Activated CD4-positive, alpha-beta T cell treated with anti-CD3 and anti-CD28 coated beads, Interleukin-2, amount 50 U/mL, for 24 hours (primary cell): Measurements from ENCODE around the gene JMJD6.
A peak's percentile ranks its signal among the peaks of the same experiment; 100 is the strongest.
"Not testable (repeated sequence)": the region's sequence is repeated elsewhere in the genome, so short reads cannot be mapped to it uniquely, and the experiment has no call there.

ENCODE experiments used
- DNase-seq, 2 donors: peaks; one replicate each; pipeline ENCODE4 v3.0.0-alpha.2; 2020; ENCODE audit warnings: low read depth in 1 of 2, low spot score in 1 of 2

Gene JMJD6

DNA sequence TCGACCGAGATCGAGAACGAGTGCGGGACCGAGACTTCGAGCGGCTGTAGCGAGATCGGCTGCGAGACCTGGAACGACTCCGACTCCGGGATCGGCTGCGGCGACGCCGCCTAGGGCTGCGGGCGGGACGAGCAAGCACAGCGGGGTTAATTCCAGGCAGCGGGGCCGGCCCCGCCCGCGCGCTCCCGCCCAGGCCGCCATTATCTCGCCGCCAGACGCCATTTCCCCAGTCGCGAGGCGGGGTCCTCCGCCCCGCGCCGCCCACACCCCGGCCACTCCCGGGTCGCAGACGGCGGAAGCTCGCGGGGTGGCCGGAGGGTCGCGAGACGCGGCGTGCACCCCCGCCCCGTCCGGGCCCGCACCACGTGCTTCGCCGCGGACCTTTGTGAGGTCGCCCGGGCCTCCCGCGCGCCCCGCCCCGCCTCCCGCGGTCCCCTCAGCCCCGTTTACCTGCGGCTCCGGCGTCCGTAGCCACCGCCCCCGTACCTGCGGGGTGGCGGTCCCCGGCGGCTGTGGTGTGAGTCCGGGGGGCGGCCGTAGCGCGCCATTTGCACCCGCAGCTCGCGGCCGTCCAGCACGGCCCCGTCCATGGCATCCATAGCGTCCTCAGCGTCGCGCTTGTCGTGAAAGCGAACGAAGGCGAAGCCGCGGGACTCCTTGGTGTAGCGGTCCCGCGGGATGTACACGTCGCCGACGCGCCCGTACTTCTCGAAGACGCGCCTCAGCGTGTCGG lies 10.1 kb upstream of the JMJD6 start:
- DNase-seq: peak; percentile 37 to 46

DNA sequence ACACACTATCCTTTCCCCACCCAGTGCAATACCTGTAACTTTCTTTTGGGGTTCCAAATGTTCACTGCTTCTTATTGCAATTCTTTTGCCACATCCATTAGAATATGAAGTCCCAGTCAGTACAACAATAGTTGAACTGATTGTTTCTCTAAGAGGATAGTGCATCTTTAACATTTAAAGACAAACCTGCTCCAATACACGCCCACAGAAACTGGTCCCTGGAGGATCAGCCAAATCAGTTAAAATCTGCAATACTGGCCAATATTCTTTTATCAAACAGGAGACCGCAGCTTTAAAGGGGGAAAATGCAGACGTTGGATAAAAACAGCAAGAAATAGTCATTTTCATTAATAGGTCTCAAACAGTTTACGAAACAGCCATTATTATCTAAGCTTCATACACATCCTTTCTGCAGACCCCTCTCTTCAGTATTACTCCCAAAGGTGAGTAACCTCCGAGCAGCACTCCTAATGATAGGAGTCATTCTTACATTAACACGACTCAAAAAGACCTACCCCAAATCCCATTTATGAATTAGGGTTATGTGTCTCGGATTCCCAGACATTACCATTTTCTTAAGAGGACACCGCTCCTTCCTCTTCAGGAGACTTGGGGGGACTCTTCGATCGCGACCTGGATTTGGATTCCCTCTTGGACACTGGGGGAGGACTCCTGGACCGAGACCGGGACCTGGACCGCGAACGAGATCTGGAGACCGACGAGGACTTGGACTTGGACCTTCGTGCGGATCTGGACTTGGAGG lies 9.4 kb upstream of the JMJD6 start:
- no peak for DNase-seq

DNA sequence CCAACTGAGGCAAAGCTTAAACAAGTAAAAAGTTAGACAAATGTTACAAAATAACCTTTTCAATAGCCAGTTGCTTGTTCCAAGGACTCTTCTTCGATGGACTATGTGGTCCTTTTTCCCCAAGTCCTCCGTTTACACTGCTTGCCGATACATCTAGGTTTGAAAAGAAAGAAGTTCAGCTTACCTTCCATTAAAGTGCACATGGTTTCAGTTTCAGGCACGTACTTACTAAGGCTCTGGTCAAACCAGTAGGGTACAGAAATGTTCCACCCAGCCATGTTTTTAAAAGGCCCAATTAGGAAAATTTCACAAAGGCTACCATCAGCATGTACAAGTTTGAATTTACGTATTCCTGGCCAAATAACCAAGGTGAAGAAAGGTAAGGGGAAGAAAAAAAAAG lies 8.6 kb upstream of the JMJD6 start:
- DNase-seq: no peak

DNA sequence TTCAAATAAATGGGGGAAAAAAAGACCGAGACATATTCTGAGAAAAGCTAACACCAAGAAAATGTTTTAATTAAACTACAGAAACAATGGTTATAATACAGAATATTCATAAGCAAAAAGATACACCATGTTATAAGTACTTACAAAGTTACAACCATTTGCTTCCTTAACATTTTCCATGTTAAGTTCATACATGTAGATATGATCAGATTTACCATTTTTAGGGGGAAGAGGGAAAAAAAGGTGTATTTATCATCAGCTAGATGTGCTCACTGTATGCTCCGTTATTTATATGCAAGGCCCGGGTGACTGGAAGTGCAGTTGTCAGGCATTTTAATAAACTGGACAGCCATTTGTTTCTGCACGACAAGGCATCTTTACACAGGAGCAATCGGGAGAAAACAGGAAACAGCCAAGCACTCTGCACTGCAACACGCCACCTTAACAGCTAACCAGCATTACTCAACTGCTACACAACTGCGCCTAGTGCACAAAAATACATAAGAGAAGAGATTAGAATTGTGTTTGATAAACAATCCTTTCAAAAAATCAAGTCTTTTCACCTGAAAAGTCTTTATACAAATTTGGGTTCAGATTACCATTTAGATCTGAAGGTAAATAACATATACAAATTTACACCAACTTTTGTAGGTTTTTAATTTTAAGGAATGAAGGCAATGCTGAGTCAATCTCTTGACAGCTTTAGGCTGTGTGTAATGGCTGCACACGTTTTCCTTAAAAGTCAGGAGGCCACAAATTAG lies 7.9 kb upstream of the JMJD6 start:
- DNase-seq: no peak

DNA sequence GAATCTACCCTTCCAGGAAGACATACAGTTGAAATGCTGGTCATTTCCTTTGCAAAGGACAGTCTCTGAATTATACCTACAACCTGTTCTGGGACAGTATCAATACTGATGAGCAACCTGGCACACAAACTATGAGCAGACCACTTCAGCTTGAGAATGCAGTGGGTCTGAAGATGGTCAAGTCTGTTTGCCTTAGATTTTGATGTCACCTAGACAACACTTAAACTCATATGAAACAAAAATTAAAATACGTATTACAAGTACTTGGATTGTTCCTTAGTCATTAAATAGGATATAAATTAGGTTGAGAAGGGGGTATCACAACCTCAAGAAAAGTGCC lies 7.2 kb upstream of the JMJD6 start:
- no peak for DNase-seq

DNA sequence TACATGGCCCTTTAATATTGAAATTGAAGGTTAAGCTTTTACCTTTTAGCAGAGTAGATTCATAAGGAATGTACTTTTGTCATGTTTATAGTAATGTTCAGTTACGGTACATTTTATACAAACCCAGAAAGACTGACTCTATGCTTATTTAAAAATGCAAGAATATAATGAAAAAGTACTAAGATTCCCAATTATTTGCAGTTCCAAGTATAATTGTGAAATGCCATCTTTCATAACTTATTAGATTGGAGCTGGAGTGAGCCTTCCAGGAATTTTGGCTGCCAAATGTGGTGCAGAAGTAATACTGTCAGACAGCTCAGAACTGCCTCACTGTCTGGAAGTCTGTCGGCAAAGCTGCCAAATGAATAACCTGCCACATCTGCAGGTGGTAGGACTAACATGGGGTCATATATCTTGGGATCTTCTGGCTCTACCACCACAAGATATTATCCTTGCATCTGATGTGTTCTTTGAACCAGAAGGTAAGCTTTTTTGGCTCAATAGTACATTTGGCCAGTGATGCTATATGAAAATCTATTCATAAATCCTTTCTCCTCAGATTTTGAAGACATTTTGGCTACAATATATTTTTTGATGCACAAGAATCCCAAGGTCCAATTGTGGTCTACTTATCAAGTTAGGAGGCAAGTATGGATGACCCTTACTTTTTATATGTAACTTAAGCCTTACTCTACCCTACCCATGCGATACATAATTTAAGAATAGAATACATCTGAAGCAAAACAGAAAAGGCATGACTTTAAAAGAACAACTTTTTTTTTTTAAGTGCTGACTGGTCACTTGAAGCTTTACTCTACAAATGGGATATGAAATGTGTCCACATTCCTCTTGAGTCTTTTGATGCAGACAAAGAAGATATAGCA lies 6.6 kb upstream of the JMJD6 start:
- no peak for DNase-seq

DNA sequence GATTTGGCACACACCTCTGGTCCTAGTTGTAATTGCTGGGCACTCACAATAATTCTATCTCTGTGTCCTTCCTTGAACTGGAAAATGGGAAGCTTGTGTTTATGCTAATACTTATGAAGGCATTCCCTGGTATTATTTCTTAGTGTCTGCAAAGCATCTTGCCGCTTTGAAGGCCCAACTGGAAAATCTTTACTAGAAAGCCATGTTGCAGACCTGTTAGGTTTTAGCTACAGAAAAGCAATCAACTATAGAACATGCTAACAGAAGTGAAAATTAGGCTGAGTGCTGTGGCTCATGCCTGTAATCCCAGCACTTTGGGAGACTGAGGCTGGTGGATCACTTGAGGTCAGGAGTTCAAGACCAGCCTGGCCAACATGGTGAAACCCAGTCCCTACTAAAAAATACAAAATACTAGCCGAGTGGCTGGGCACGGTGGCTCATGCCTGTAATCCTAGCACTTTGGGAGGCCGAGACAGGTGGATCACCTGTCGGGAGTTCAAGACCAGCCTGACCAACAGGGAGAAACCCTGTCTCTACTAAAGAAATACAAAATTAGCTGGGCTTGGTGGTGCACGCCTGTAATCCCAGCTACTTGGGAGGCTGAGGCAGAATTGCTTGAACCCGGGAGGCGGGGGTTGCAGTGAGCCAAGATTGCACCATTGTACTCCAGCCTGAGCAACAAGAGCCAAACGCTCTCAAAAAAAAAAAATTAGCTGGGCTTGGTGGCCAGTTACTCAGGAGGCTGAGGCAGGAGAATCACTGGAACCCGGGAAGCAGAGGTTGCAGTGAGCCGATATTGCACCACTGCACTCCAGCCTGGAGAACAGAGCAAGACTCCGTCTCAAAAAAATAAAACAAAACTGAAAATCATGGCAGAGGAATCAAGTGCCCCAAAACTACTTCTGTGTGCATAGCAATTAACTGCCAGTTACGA lies 5.7 kb upstream of the JMJD6 start:
- DNase-seq: not testable (repeated sequence)

DNA sequence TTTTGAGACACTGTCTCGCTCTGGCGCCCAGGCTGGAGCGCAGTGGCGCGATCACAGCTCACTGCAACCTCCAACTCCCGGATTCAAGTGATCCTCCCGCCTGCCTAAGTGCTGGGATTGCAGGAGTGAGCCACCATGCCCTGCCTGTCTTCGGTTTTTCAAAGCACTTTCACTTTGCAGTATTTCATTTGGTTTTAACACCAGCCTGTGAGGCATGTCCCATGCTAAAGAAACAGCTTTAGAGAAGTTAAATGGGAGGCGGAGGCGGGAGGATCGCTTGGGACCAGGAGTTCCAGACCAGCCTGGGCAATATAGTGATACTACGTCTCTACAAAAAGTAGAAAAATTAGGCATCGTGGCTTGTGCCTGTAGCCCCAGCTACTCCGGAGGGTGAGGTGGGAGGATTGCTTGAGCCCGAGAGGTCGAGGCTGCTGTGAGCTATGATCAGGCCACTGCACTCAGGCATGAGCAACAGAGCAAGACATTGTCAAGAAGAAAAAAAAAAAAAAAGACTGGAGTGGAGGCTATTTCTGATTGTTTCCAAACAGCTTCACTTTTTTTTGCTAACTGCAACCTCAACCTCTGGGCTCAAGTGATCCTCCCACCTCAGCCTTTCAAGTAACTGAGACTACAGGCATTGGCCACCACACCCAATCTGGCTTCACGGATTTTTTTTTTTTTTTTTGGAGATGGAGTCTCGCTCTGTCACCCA lies 1.5 kb upstream of the JMJD6 start:
- no peak for DNase-seq

DNA sequence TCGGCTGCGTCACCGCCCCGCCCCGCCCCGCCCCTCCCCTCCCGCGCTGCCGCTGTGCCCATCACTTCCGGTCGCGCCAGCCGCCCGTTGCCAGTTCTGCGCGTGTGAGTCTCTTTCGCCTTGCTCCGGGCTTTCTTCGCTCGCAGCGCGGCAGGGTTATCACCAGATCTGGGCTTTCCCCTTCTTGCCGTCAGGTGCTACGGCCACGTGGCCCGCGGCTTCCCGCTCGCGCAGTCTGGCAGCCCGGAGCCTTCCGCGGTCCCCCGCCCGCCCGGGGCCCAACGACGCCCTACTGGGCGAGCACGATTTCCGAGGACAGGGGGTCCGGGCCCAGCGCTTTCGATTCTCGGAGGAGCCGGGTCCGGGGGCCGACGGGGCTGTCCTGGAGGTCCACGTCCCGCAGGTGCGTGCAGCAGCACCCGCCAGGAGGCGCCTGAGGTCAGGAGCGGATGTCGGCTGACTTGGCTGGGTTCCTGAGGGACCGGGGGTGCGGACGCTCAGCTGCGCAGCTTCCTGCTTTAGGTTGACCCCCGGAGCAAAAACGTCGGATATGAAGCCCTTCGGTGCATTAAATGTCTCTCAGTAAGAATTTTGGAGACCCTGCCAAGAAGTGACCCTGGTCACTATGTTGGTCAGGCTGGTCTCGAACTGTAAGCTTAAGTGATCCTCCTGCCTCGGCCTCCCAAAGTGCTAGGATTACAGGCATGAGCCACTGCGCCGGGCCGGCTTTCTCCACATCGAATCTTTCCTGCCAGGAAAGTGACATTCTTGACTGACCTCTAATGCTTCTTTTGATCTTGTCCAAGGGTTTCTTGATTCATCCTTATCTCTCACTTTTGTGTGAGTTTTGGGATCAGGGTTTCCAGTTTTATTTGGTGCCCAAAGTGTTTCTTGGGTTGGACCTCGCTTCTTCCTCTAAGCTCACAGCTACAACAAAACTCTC lies 641 bp upstream of the JMJD6 start, which contains the start of gene METTL23:
METTL23 (plus strand) TSS at position 64 of the 943 bp plus-strand sequence. CDS start 2,872 bp downstream, outside the sequence.
- DNase-seq: peak in 1 of 2 donors; percentile 65

DNA sequence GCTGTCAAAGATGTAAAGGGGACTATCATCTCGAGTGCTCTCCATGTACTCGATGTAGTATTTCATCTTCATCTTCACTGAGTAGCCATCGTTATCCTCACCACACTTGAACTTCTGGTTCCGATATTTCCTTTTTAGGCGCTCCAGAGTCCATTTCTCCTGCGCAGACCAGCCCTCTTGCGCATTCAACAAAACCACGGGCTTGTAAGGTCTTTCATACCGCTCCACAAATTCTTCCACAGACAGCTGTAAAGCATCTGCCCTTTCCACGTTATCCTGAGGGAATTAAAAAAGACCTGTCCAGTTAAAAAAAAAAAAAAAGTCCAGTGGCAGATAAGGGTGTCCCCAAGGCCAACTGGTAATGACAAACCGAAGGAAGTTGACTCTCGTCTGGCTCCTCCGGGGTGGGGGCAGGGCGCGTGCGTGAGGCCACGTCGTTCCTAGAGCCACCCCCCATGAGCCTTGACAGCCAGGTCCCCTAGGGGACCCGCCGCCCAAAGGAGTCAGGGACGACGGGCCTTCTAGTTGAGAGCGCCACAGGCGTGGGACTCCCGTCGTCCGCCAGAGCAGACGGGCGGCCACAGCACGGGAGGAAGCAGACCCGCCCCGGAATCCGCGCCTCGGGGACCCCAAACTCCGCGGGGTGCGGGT lies 701 bp downstream of the JMJD6 start:
- DNase-seq: peak; percentile 44 to 49

DNA sequence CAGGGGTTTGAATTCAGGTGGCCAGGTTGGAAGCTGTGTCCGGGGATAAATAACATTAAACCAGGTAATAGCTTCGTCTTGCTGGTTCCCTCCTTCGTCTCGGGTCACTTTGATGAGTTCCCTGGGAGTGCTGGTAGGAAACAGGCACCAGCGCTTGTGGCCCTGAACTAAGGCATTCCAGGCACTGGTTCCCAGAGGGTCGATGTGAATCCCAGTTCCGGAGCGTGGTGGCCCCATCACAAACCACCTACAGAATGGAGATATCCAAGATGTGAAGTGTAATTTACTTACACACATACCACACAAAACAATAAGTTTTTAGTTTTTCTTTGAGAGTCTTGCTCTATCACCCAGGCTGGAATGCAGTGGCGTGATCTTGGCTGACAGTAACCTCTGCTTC lies 2.6 kb downstream of the JMJD6 start:
- DNase-seq: no peak

DNA sequence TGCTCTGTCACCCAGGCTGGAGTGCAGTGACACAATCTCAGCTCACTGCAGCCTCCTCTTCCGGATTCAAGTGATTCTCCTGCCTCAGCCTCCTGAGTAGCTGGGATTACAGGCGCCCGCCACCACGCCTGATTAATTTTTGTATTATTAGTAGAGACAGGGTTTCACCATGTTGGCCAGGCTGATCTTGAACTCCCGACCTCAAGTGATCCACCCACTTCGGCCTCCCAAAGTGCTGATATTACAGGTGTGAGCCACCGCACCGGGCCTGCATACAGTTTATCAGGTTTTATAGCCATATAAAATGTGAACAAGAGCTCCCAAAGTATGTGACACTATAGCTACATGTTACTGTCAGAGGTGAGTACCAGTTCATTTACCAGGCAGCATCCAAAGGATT lies 3.4 kb downstream of the JMJD6 start:
- DNase-seq: not testable (repeated sequence)

DNA sequence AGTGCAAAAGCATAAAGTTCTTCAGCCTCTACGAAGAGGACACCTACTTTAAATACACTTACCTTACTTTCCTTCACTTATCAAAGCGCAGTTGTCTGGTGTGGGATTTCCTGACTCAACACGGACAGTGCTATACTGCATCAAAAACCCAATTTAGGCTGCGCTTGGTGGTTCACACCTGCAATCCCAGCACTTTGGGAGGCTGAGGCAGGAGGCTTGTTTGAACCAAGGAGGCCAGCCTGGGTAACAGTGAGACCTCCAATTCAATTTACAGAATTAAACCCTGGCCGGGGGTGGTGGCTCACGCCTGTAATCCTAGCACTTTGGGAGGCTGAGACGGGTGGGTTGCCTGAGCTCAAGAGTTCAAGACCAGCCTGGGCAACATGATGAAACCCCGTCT lies 4.1 kb downstream of the JMJD6 start:
- no peak for DNase-seq

DNA sequence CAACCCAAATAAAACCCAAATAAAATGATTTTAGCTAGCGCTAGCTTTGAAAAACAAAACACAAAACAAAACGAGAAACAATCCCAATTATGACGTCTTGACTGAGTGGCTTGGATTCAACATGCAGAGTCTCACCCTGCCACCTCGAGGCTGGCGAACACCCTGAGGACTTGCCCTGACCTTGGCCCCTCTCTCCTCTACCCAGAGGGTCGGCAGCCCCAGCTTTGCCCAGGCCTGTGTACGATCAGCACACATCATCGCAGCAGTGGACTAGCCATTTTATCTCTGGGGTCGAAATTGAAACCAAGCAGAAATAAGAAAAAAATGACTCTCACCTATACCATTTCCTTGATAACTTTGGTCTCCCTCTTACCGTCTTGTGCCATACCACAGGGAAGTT lies 4.9 kb downstream of the JMJD6 start:
- DNase-seq: no peak

DNA sequence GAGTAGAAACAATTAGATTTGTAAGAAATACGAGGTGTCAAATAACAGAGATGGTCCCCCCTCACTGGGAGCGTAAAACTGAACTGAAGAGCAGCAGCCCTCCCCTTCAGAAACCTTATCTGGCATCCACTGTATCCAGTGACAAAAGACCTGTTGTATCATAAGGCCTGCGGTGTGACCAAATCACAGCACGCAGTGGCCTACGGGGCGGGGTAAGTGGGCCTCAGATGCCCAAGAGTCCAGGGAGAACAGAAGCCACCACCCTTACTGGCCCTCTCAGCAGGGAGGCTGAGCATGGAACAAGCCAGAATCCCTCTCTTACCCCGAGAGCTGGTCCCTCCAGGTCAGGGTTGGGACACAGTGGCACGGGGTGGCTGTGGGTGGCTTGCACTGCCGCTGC lies 5.5 kb downstream of the JMJD6 start:
- DNase-seq: no peak

DNA sequence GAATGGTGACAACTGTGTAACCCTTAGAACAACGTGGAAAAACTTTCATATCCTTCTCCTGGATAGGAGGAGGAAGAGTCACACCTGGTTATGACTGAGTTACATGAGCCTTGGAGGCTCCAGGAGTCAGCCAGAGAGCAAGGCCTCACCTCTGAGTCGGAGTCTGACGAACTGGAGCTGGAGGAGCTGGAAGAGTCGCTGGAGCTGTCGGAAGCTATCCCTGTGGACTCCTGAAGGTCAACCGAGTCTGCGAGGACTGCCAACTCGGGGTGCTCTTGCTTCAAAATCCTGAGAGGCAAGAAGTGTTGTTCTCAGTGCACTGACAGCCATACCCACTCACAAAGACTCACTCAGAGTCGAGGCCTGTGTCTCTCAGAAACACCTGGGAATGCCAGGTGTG lies 6.2 kb downstream of the JMJD6 start:
- DNase-seq: no peak

DNA sequence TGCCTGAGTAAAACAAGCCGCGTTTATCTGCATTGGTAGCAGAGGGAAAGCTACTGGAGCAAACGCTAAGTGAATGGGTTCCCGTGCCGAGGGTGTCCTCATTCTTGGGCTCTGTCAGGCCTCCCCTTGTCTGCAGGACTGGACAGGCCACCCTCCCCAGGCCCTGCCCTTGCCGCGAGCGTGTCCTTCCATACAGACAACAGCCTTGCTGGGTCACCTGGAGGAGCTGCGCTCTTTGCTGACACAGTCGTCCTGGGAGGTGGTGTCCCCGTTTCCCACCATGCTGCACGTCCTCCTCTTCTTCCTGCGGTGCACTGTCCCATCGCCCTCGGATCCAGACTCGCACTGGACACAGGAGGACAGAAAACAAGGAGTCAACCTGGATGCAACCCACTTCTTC lies 7.9 kb downstream of the JMJD6 start:
- DNase-seq: no peak

DNA sequence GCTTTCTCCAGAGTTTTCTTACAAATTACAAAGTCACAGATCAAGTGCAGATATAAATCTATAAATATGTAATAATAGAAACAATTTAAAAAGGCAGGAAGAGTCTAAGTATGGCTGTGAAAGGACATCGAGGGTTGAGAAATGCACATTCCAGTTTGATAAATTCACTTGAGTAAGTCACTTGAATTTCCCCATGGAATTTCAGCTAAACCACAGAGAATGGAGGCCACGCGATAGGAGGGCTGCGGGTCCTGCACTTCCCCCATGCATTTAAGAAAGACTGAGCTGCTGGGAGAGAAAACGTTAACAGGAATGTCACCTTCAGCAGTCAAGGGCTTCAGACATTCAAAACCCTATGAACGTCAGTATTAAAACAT lies 9.6 kb downstream of the JMJD6 start:
- DNase-seq: no peak
